Parathyroid adenoma (tissue), 2 donors: Measurements from ENCODE around the gene ARFIP1.

Source experiments
- H2AFZ ChIP-seq: fragments of 300-600 bp; sonication (generic); one replicate; pipeline ENCODE4 v1.7.0; 2017; ENCODE audit warnings: antibody characterized with exemption, mild to moderate bottlenecking
- H3K27ac ChIP-seq: fragments of 300-600 bp; sonication (generic); one replicate; pipeline ENCODE4 v1.7.0; 2017
- H3K27me3 ChIP-seq: fragments of 300-600 bp; sonication (generic); one replicate; pipeline ENCODE4 v1.7.0; 2017; ENCODE audit warnings: low read length; ENCODE audit not compliant: control insufficient read depth, insufficient read depth
- H3K36me3 ChIP-seq: fragments of 300-600 bp; sonication (generic); one replicate; pipeline ENCODE4 v1.7.0; 2017; ENCODE audit warnings: low read length; ENCODE audit not compliant: control insufficient read depth, insufficient read depth
- H3K4me1 ChIP-seq: fragments of 300-600 bp; sonication (generic); one replicate; pipeline ENCODE4 v1.7.0; 2017; ENCODE audit warnings: control low read depth
- H3K4me2 ChIP-seq: fragments of 300-600 bp; sonication (generic); one replicate; pipeline ENCODE4 v1.7.0; 2017; ENCODE audit warnings: low read length
- H3K4me3 ChIP-seq: fragments of 300-600 bp; sonication (generic); one replicate; pipeline ENCODE4 v1.7.0; 2017; ENCODE audit warnings: low read depth, low read length
- H3K79me2 ChIP-seq: fragments of 300-600 bp; sonication (generic); one replicate; pipeline ENCODE4 v1.7.0; 2017; ENCODE audit warnings: control low read depth
- H3K9ac ChIP-seq: fragments of 300-600 bp; sonication (generic); one replicate; pipeline ENCODE4 v1.7.0; 2017; ENCODE audit warnings: mild to moderate bottlenecking
- H3K9me3 ChIP-seq: fragments of 300-600 bp; sonication (generic); one replicate; pipeline ENCODE4 v1.7.0; 2017; ENCODE audit warnings: low read length; ENCODE audit not compliant: control insufficient read depth
- CTCF ChIP-seq: fragments of 300-600 bp; sonication (generic); IDR thresholded peaks from one replicate; pipeline ENCODE4 v1.7.0; 2017; ENCODE audit warnings: antibody characterized with exemption, mild to moderate bottlenecking
- donor health status: primary hyperparathyroidism.

ARFIP1 gene

GRCh38 chr4:152807294-152807829 lies 27.6 kb downstream of the ARFIP1 start:
- no peaks in the 10 kb centered on the region for H3K9me3 ChIP-seq
- H3K9ac ChIP-seq = no peak overlapping the region
- H3K4me1 ChIP-seq = no peaks in the 10 kb centered on the region
- H3K4me3 ChIP-seq = no peak overlapping the region
- no peak for TF ChIP-seq CTCF
- no peak overlapping the region for H3K4me2 ChIP-seq
- H3K27ac ChIP-seq = no peak overlapping the region
- no peak overlapping the region for H2AFZ ChIP-seq
- H3K36me3 ChIP-seq = no peaks in the 10 kb centered on the region
- peaks cover 2% of the 10 kb centered on the region for H3K79me2 ChIP-seq
- H3K27me3 ChIP-seq = no peaks in the 10 kb centered on the region

GRCh38 chr4:152808670-152809069 lies 28.9 kb downstream of the ARFIP1 start:
- Histone ChIP-seq H3K4me3 (no peak overlapping the region), H3K79me2 (peaks cover 2% of the 10 kb centered on the region), H3K27ac (no peak overlapping the region), H3K4me1 (no peaks in the 10 kb centered on the region), H3K27me3 (no peaks in the 10 kb centered on the region), H3K9ac (no peak overlapping the region), H3K9me3 (no peaks in the 10 kb centered on the region), H2AFZ (no peak overlapping the region), H3K36me3 (no peaks in the 10 kb centered on the region), H3K4me2 (no peak overlapping the region)
- no peak for TF ChIP-seq CTCF

- no peak overlapping the region for H3K4me3 ChIP-seq
- no peak overlapping the region for H2AFZ ChIP-seq
- no peak for TF ChIP-seq CTCF
- peaks cover 2% of the 10 kb centered on the region for H3K79me2 ChIP-seq
- no peaks in the 10 kb centered on the region for H3K27me3 ChIP-seq
- H3K9ac ChIP-seq = no peak overlapping the region
- H3K4me1 ChIP-seq = no peaks in the 10 kb centered on the region
- H3K9me3 ChIP-seq = no peaks in the 10 kb centered on the region
- H3K36me3 ChIP-seq = no peaks in the 10 kb centered on the region
- H3K27ac ChIP-seq = no peak overlapping the region
- no peak overlapping the region for H3K4me2 ChIP-seq
Observed at GRCh38 chr4:152810715-152811287, 31.0 kb downstream of the ARFIP1 start.

- Histone ChIP-seq H2AFZ (no peak overlapping the region), H3K27ac (no peak overlapping the region), H3K4me1 (no peaks in the 10 kb centered on the region), H3K36me3 (no peaks in the 10 kb centered on the region), H3K9me3 (no peaks in the 10 kb centered on the region), H3K4me3 (no peak overlapping the region), H3K4me2 (no peak overlapping the region), H3K79me2 (peaks cover 2% of the 10 kb centered on the region), H3K9ac (no peak overlapping the region), H3K27me3 (no peaks in the 10 kb centered on the region)
- no peak for TF ChIP-seq CTCF
Observed at GRCh38 chr4:152815078-152815477, 35.3 kb downstream of the ARFIP1 start.

- Histone ChIP-seq H3K79me2 (peaks cover 2% of the 10 kb centered on the region), H2AFZ (no peak overlapping the region), H3K27me3 (no peaks in the 10 kb centered on the region), H3K4me2 (no peak overlapping the region), H3K4me3 (no peak overlapping the region), H3K9me3 (no peaks in the 10 kb centered on the region), H3K9ac (no peak overlapping the region), H3K27ac (no peak overlapping the region), H3K4me1 (no peaks in the 10 kb centered on the region), H3K36me3 (no peaks in the 10 kb centered on the region)
- TF ChIP-seq CTCF = no peak
Observed at GRCh38 chr4:152817331-152817730, 37.6 kb downstream of the ARFIP1 start.
